NCI-H146 (cell line): ENCODE measurements around the gene BEST4.
A peak's percentile ranks its signal among the peaks of the same experiment; 100 is the strongest.
"Not testable (repeated sequence)": the region's sequence is repeated elsewhere in the genome, so short reads cannot be mapped to it uniquely, and the experiment has no call there.

Source experiments
- DNase-seq: peaks from one replicate; lab custom pipeline; 2025; lab: John Stamatoyannopoulos, UW

The BEST4 gene

GRCh38 chr1:44788120-44788860 lies at the start of gene BEST4:
Gene BEST4, minus strand, starts transcription at chr1:44788170. Its CDS starts 465 bp downstream, at chr1:44787705.
- DNase-seq: no peak

GRCh38 chr1:44835738-44836675 lies 48.0 kb upstream of the BEST4 start:
- peak; percentile 70 for DNase-seq

GRCh38 chr1:44834328-44834727 lies 46.4 kb upstream of the BEST4 start:
- no peak for DNase-seq

GRCh38 chr1:44832056-44832705 lies 44.2 kb upstream of the BEST4 start:
- no peak for DNase-seq

- DNase-seq: no peak
Observed at GRCh38 chr1:44831516-44831915, 43.5 kb upstream of the BEST4 start.

GRCh38 chr1:44830900-44831304 lies 42.9 kb upstream of the BEST4 start:
- no peak for DNase-seq

GRCh38 chr1:44829506-44830384 lies 41.8 kb upstream of the BEST4 start:
- DNase-seq: no peak

GRCh38 chr1:44828841-44829440 lies 41.0 kb upstream of the BEST4 start:
- no peak for DNase-seq

GRCh38 chr1:44828003-44828651 lies 40.2 kb upstream of the BEST4 start:
- DNase-seq: no peak

- DNase-seq: no peak
Observed at GRCh38 chr1:44827197-44828002, 39.4 kb upstream of the BEST4 start.

GRCh38 chr1:44826375-44827196 lies 38.6 kb upstream of the BEST4 start:
- DNase-seq: no peak

GRCh38 chr1:44824392-44824791 lies 36.4 kb upstream of the BEST4 start:
- not testable (repeated sequence) for DNase-seq

- DNase-seq: no peak
Observed at GRCh38 chr1:44822981-44823451, 35.0 kb upstream of the BEST4 start.

GRCh38 chr1:44822131-44822701 lies 34.2 kb upstream of the BEST4 start:
- no peak for DNase-seq

GRCh38 chr1:44821240-44821715 lies 33.3 kb upstream of the BEST4 start:
- DNase-seq: no peak

GRCh38 chr1:44820328-44821239 lies 32.6 kb upstream of the BEST4 start:
- no peak for DNase-seq
